KOPT-K1 (cell line): Measurements from ENCODE around the gene NTN5.
"Not testable (repeated sequence)": the region's sequence is repeated elsewhere in the genome, so short reads cannot be mapped to it uniquely, and the experiment has no call there.

Source experiments
- H3K27ac ChIP-seq: fragments of 200-600 bp; sonication (generic); 2 replicates; pipeline ENCODE4 v1.5.1; 2016; ENCODE audit warnings: antibody characterized with exemption, mild to moderate bottlenecking, low read depth, low read length; ENCODE audit not compliant: poor library complexity, severe bottlenecking
- H3K36me3 ChIP-seq: fragments of 200-600 bp; sonication (generic); 2 replicates; pipeline ENCODE4 v1.5.1; 2017; ENCODE audit warnings: antibody characterized with exemption, mild to moderate bottlenecking, low read length, moderate library complexity; ENCODE audit not compliant: insufficient read depth
- H3K9me3 ChIP-seq: fragments of 200-600 bp; sonication (generic); 2 replicates; pipeline ENCODE4 v1.5.1; 2017; ENCODE audit warnings: antibody characterized with exemption, low read length, mild to moderate bottlenecking; ENCODE audit not compliant: insufficient read depth, poor library complexity, severe bottlenecking

The NTN5 gene

DNA sequence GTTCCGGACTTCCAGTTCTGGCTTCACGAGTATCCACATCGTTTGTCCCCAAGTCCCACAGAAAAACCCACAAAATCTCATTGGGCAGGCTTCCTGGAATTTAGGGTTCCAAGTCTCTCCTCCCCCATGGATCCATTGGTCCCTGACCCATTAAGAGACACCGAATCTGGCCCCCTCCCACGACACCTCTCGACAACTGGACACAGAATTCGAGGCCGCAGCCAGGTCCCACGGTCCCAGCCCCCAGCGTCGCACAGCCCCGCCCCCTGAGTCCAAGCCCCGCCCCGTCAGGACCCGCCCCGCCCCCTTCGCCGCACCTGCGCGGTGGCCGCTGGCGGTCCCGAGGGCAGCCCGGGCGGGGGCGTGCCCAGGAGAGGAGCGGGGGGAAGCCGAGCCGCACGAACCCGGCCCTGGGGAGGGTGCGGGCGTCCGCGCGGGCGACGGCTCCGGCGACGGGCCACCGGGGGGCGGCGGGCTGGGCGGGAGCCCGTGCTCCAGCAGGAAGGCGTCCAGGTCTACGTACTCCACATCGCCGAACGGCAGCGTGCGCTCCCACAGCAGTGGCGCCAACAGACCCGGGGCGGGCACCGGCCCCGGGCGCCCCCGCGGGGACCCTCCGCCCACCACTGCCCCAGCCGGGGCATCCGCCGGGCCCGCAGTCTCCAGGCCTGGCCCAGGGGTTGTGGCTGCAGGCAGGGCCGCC lies 37.4 kb downstream of the NTN5 start:
- H3K9me3 ChIP-seq, result no peaks in the 10 kb centered on the region
- H3K36me3 ChIP-seq, result peaks cover 27% of the 10 kb centered on the region
- peak overlapping the region; percentile 92 for H3K27ac ChIP-seq

DNA sequence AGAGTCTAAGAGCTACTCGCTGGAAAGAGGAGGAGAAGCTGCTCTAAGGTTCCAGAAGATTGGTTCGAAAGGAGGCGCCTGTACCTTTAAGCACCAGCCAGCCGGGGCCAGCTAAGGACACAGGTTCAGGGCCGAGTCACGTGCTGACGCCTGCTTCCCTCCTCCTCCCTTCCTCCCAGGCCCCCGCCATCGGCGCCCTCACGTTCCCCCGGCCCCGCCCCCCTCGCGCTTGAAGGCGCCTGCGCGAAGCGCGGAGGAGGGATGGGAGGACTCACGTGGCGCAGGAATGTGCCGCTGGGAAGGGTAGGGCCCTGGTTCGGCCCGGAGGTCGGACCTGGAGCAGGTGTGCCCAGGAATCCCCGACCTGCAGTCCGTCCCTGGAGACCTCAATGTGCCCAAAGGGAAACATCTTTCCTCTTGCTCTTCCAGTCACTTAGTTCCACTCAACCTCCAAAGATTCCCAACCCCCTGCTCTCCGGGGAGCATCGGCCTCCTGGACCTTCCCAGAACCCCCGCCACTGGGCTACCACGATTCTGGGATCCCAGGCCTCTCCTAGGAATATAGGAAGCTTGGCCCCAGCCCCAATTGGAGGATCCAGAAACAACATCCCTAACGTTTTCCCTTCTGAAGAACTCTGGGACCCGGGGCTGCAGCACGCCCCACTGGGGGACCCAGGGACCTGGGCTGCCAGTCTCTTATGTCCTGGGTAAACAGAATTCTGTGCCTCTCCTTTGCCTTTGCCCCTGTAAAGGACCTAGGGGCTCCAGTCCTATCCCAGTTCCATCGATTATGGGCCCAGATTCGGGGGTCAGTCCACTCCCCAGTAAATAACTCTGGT lies 38.2 kb downstream of the NTN5 start:
- peak overlapping the region; percentile 92 for H3K27ac ChIP-seq
- H3K36me3 ChIP-seq, result peaks cover 35% of the 10 kb centered on the region
- H3K9me3 ChIP-seq, result no peaks in the 10 kb centered on the region

DNA sequence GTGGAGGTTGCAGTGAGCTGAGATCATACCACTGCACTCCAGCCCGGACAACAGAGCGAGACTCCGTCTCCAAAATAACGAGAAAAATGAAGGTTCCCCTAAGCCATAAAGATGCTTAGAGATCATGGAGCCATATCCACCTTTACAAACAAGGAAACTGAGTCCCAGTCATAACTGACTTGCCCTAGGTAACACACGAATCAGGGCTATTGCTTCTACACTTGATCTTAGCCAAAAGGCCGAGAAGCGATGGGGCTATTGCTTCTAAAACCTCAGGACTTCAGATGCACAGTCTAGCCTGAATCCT lies 38.8 kb downstream of the NTN5 start:
- Histone ChIP-seq H3K27ac (peak overlapping the region; percentile 92), H3K9me3 (no peaks in the 10 kb centered on the region), H3K36me3 (peaks cover 41% of the 10 kb centered on the region)

DNA sequence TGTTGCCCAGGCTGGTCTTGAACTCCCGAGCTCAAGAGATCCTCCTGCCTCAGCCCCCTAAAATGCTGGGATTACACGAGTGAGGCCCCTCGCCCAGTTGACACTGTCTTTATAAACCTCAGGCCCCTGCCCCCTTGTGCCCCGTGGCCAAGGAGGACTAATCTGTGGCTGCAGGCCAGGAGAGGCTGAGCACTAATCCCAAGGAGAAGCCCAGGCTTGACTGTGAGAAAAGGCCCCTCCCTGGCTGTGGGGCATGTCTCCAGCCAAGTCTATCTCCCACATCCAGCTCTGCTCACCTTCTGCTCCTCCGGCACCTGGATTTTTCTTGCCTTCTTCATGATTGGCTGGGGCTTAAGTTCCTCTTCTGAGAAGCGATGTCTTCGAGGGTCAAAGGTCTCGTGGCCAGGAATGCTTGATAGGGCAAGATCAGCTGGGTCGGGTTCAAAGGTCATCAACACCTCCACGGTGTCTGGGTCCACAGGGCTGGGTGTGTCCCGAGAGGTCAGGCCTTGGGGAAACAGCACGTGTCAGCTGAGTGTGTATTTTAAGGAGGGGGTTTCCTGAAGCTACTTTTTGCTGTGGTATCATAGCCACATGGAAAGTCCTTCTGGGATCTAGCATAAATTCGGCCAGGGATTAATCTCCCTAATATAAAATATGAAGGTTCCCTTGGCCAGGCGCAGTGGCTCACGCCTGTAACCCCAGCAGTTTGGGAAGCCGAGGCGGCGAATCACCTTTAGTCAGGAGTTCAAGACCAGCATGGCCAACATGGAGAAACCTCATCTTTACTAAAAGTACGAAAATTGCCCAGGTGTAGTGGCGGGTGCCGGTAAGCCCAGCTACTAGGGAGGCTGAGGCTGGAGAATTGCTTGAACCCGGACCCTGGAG lies 39.4 kb downstream of the NTN5 start:
- H3K27ac ChIP-seq, result peak overlapping the region; percentile 92
- peaks cover 46% of the 10 kb centered on the region for H3K36me3 ChIP-seq
- H3K9me3 ChIP-seq, result no peaks in the 10 kb centered on the region

DNA sequence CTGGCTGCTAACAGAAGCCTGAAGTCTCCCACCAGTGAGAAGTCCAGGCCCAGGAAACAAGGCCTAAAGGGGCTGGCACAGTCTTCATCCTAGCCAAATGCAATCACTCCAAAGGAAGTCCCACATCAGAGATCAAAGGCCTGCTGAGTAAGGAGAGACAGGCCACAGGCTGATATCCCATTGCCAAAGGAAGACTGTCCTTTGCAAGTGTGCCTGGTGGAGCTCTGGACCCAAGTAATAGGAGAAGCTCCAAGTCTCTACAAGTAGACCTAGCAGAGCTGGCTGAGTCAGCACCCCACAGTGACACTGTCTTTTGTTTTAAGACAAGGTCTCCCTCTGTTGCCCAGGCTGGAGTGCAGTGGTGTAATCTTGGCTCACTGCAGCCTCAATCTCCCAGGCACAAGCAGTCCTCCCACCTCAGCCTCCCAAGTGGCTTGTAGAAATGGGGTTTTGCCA lies 40.1 kb downstream of the NTN5 start:
- Histone ChIP-seq H3K9me3 (no peaks in the 10 kb centered on the region), H3K27ac (peak overlapping the region; percentile 92), H3K36me3 (peaks cover 52% of the 10 kb centered on the region)

DNA sequence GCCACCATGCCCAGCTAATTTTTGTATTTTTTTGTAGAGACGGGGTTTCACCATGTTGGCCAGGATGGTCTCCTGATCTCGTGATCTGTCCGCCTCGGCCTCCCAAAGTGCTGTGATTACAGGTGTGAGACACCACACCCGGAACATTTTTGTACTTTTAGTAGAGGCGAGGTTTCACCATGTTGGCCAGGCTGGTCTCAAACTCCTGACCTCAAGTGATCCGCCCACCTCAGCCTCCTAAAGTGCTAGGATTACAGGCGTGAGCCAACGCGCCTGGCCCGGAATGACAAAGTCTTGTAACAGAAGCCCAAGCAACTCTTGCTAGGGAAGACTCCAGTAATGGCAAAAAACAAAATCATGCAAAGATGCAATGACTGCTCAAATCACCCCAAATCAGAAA lies 40.5 kb downstream of the NTN5 start:
- Histone ChIP-seq H3K36me3 (peaks cover 57% of the 10 kb centered on the region), H3K27ac (peak overlapping the region; percentile 92)
- H3K9me3 ChIP-seq, result not testable (repeated sequence)

DNA sequence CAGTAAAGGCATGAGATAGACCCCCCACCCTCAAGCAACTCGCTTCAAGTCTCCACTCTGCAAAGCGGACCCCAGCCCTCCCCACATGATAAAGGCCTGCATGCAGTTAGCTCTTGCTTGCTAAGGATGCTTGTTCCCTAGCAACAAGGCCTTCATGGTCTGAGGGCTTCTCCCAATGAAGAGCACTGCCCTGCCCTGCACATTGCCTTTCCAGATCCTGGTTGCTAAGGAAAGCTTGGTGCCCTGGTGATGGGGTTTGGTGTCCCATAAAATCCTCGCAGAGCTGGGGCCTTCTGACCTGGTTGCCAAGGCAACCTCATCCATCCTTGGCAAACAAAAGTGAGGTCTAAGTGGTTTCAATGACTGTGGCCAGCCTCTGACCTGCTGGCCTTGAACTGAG lies 41.6 kb downstream of the NTN5 start:
- H3K27ac ChIP-seq, result no peak overlapping the region
- H3K36me3 ChIP-seq, result peaks cover 61% of the 10 kb centered on the region
- H3K9me3 ChIP-seq, result no peaks in the 10 kb centered on the region

DNA sequence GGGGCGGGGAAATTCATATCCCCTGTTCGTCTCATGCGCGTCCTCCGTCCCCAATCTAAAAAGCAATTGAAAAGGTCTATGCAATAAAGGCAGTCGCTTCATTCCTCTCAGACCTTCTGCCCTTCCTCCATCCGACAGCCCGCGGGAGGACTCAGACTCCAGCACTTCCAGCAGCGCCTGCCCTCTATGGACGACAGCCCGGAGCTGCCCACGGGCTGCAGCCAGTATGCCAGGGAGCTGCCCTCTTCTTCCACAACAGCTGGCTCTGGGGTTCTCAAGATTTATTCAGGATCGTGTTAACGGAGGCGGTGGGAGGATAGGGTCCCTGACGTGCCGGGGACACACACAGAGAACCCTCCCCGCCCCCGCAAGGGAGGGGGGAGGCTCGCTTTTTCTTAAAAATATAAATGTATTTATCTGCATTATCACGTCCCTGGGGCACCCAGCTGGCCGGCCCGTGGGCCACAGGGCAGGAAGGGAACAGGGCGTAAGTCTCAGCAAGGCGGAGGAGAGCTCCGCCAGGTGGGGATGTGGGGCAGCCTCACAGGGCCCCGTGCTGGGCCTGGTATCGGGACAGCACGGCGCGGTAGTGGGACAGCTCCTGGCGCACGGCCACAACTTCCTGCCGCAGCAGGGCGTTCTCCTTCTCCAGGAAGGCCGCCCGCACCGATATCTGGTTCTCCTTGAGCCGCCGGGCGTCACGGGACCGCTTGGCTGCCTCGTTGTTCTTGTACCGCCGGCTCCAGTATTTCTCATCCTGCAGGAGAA lies 42.3 kb downstream of the NTN5 start:
- Histone ChIP-seq H3K27ac (no peak overlapping the region), H3K9me3 (no peaks in the 10 kb centered on the region), H3K36me3 (peaks cover 69% of the 10 kb centered on the region)

DNA sequence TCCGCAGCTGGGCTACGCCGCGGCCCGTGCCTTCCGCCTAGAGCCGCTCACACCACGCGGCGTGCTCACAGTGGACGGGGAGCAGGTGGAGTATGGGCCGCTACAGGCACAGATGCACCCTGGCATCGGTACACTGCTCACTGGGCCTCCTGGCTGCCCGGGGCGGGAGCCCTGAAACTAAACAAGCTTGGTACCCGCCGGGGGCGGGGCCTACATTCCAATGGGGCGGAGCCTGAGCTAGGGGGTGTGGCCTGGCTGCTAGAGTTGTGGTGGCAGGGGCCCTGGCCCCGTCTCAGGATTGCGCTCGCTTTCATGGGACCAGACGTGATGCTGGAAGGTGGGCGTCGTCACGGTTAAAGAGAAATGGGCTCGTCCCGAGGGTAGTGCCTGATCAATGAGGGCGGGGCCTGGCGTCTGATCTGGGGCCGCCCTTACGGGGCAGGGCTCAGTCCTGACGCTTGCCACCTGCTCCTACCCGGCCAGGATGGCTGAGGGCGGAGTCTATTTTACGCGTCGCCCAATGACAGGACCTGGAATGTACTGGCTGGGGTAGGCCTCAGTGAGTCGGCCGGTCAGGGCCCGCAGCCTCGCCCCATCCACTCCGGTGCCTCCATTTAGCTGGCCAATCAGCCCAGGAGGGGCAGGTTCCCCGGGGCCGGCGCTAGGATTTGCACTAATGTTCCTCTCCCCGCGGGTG lies 43.1 kb downstream of the NTN5 start:
- Histone ChIP-seq H3K36me3 (peaks cover 74% of the 10 kb centered on the region), H3K9me3 (no peaks in the 10 kb centered on the region), H3K27ac (no peak overlapping the region)

DNA sequence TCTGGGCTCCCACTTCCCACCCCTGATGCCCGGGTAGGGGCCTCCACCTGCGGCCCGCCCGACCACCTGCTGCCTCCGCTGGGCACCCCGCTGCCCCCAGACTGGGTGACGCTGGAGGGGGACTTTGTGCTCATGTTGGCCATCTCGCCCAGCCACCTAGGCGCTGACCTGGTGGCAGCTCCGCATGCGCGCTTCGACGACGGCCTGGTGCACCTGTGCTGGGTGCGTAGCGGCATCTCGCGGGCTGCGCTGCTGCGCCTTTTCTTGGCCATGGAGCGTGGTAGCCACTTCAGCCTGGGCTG lies 43.6 kb downstream of the NTN5 start:
- H3K36me3 ChIP-seq, result peaks cover 74% of the 10 kb centered on the region
- H3K9me3 ChIP-seq, result no peaks in the 10 kb centered on the region
- H3K27ac ChIP-seq, result no peak overlapping the region

DNA sequence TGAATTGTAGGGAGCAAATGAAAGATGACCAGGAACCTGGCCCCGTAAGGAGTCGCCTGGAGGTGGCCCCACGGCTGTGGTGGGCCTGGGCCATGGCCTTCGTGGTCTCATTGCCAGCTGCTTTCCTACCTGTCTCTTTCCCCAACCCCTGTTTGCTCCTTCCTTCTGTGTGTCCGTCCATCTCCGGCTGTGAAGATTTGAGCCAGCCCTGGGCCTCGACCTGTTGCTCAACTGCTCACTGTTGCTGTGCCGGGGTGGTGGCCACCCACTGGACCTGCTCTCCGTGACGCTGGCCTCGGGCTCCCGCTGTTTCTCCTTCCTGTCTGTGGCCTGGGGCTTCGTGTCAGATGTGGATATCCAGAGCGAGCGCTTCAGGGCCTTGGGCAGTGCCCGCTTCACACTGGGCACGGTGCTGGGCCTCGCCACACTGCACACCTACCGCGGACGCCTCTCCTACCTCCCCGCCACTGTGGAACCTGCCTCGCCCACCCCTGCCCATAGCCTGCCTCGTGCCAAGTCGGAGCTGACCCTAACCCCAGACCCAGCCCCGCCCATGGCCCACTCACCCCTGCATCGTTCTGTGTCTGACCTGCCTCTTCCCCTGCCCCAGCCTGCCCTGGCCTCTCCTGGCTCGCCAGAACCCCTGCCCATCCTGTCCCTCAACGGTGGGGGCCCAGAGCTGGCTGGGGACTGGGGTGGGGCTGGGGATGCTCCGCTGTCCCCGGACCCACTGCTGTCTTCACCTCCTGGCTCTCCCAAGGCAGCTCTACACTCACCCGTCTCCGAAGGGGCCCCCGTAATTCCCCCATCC lies 44.1 kb downstream of the NTN5 start:
- no peak overlapping the region for H3K27ac ChIP-seq
- peaks cover 74% of the 10 kb centered on the region for H3K36me3 ChIP-seq
- H3K9me3 ChIP-seq, result no peaks in the 10 kb centered on the region

DNA sequence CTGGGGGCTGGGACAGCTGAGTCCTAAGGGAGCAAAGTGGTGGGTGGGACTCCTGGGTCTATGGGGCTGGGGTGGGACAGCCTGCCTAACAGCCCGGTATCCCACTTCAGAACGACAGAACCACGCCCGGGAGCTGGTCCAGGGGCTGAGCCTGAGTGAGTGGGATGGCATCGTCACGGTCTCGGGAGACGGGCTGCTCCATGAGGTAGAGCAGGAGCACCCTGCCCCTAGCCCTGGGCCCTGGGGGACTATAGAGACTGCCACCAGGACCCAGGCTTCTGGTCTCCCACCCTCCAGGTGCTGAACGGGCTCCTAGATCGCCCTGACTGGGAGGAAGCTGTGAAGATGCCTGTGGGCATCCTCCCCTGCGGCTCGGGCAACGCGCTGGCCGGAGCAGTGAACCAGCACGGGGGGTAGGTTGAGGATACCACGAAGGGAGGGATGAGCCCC lies 44.9 kb downstream of the NTN5 start:
- Histone ChIP-seq H3K9me3 (no peaks in the 10 kb centered on the region), H3K36me3 (peaks cover 69% of the 10 kb centered on the region), H3K27ac (no peak overlapping the region)

DNA sequence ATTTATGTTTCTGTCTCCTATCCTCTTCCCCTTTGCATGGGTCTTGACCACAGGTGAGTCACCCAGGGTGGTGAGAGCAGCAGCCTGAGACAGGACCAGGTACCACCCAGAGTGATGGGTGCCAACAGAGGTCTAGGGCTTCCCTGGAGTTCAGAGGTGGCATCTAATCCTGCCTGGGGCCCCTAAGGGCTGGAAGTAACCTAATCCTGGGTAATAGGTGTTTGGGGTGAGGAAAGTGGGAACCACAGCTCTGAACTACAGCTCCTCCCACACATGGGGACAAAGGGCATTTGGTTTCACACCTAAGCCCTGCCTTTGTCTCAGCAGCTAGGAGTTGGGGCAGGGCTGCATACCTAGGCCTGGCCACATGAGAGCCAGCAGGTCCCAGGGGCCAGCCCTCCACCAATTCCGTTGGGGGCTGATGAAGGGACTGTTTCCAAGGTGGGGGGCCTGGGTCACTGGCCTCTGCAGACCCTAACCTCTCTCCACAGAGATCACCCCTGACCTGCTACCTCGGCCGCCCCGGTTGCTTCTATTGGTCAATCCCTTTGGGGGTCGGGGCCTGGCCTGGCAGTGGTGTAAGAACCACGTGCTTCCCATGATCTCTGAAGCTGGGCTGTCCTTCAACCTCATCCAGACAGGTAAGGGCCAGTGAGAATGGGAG lies 45.5 kb downstream of the NTN5 start:
- Histone ChIP-seq H3K36me3 (peaks cover 65% of the 10 kb centered on the region), H3K9me3 (no peaks in the 10 kb centered on the region), H3K27ac (no peak overlapping the region)
